ENCODE data around the gene AUNIP.

- no peak for TF ChIP-seq CTCF (IDR thresholded peaks at IDR 0.05)
- TF ChIP-seq POLR2A (IDR thresholded peaks at IDR 0.05): no peak
Measured at GRCh38 chr1:25869909-25870606, 10.8 kb upstream of the AUNIP start.

Measured in lower leg skin (tissue), 3 donors.